Endometrial microvascular endothelial cells (primary cell): Measurements from ENCODE around the gene FRK. TPM values are rescaled to one million over a fixed set of nuclear protein-coding genes. Genes with fewer than 3 reads are reported as not detected.

Source experiments
- in situ Hi-C: cut with HindIII; loops from 2 replicates; pipeline ENCODE4 v1.10.0; 2017; ENCODE audit warnings: low sequenced_read_pairs, low pct_unique_long_range_greater_than_20kb; ENCODE audit errors: inconsistent ontology term
- total RNA-seq: library from RNA; depleted of rRNA; stranded (reverse); fragments of >200 nt; gene quantifications from one replicate; pipeline ENCODE4 v1.2.3, GENCODE V29; 2015; ENCODE audit errors: inconsistent ontology term

The FRK gene
- total RNA-seq, 1 donor from 2014 or later = not detected

DNA sequence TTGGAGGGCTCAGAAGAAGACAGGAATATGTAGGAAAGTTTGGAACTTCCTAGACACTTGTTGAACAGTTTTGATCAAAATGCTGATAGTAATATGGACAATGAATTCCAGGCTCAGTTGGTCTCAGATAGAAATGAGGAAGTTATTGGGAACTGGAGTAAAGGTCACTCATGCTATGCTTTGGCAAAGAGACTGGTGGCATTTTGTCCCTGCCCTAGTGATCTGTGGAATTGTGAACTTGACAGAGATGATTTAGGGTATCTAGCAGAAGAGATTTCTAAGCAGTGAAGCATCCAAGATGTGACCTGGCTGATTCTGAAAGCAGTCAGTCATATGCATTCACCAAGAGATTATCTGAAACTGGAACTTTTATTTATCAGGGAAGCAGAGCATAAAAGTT, 45.1 kb downstream of the FRK start:
- in situ Hi-C loops = no loop called here

DNA sequence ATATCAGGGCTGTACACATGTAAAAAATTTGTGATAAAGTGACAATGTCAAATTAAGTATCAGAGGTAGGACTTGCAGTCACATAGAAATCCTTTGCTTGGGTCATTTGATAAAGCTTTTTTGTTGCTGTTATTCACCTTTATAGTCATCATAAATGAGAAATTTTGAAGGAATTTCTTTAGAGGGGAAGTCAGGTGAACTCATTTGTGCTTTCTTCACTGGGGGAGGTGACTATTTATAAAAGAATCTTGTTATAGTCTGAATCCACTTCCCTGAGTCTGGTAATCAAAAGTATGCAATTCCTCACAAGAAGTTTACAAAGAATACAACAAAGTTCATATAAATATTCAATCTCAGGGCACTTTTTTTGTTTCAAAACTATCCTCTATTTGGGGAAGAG, 47.7 kb downstream of the FRK start:
- in situ Hi-C loops = no loop called here

DNA sequence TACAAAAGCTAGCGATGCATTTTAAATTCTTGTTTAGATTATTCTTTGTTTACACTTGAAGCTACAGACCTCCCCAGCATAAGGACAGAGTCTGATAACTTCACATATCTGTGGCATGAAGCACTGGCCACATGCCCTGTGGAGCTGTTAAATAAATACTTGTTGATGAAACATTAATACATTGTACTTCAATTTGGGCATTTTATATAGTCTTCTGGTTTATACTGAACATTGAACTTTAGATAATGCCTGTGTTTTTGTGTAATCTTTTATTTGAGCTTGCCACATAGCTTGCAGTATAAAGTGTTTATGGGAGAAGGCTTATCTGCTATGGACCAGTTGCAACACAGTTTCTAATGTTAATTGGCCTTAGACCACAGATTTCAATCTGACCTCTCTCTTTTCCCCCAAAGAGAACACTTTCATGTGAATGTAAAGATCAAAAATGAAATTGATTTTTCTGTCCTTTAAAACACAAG, 48.2 kb downstream of the FRK start:
- in situ Hi-C loops = no loop called here

DNA sequence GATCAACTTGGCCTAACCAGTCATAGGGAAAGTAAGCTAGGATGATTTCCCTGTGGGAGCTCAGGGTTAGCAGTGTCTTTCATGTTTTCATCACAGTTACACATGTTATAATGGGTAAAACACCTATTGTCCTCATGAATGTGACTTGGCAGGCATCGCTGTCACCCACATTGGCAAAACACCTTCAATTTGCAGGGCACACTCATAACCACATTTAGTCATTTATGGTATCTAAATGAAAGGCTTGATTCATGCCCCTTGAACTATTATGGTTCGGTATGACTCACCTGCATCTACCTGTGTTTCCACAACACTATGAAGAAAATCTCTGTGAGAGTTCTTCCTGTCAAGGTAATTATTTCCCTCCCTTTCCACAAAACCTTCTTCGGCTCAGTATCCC, 49.2 kb downstream of the FRK start:
- in situ Hi-C loops = no loop called here

DNA sequence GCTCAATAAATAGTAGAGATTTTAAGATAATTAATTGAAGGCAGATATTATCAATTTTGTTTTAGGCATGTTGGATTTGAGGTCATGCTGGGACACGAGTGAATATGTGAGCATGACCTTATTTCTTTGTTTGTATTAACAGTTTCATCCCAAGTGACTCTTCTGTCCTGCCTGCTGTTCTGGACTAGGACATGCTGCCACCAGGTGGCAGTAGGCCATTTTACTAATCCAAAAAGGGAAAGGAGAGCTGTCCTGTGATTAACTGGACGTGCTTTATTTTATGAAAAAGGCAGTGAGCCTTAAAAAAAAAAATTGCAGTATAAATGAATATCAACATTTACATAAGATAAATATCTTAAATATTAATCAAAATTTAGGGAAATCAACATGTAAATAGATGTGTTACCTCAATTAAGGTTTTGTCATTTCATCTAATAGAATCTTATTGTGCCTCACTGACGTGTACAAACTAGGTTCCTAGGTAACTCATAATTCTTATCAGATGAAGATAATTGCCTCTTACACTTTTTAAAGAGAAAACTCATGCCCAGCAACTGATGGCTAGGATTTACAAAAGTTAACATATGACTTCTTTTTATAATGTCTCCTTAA, 49.8 kb downstream of the FRK start:
- in situ Hi-C loops = no loop called here

GRCh38 chr6:116010386-116010785, 50.3 kb downstream of the FRK start:
- in situ Hi-C loops = no loop called here

DNA sequence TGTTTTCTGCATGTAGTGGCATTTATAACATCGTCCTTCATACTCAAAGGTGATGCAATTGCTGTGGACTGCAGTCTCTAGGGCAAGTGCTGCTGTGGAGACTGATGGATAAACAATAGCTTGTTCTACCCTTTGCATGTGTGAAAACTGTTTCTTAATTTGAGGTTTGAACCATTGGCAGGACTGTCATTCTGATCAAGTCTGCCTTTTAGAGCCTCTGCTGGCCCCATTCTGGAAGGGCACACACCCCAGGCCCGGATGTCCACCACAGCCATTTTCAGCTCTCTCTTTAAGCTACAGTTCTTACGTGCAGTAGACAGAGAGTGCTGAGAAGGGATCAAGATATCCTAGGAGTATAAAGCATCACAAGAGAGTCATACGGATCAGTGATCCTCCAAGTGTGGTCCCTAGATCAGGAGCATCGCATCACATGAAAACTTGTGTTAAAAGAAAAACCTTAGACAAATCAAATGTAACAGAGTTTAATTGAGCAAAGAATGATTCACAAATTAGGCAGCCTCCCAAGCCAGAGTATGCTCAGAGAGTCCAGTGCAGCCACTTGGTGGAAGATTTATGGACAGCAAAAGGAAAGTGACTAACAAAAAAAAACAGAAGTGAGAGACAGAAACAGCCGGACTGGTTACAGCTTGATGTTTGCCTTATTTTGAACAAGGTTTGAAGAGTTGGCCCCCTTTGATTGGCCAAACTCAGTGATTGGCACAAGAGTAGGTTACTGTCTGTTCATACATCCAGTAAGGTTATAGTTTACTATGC, 52.0 kb downstream of the FRK start:
- in situ Hi-C loops = no loop called here

GRCh38 chr6:116004841-116005815, 55.6 kb downstream of the FRK start:
- in situ Hi-C loops = no loop called here

DNA sequence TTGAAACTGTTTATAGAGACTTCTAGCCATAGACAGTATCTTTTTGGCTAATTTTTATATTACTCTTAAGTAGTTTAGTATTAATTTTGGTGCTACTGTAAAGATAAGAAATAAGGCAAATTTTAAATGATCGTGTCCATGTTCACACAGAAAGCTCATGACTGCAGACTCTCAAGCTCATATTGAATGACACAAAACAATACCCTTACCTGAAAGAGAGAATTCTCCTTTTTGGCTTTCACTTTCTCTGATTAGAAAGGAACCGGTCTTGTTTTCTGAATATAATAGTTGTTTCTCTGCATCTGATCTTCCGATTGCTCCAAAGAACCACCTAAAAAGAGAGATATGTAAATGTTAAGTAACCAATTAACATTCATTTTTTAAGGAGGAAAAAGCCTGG, 57.0 kb downstream of the FRK start:
- in situ Hi-C loops = no loop called here

DNA sequence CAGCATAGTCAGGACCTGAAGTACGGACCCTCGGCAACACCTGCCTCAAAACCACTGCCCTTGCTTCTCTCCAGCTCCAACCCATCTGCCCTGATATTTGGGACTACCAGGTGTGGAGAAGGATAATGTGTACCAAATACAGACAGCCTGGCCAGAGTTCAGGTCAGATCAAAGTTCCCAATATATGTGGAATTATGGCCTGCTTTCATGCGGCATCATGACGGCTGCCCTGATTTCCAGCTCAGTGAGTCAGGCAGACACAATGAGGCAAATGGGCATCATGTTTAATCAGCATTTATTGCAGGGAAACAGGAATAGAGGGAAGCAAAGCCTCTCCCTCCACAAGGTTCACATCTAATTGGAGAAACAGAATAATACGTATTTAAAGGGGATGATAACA, 57.9 kb downstream of the FRK start:
- in situ Hi-C loops = no loop called here

DNA sequence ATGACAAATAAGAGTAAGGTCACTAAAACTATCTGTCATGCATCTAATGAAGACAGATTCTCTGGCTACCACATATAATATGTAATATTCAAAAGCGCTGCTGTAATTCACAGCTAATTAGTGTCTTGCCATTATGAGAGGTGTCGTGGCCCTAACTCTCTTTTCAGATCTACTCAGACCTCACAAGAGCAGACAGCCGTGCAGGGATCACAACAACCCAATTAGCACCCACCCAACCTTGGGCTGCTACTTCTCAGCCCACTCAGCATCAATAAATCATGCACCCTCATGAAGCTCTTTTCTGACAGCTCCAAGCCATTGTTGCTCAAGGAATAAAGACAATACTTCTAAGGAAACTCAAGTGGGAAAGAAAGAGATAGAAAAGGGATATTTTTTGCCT, 61.5 kb downstream of the FRK start:
- in situ Hi-C loops = no loop called here

GRCh38 chr6:115997990-115998585, 62.6 kb downstream of the FRK start:
- in situ Hi-C loops = no loop called here

GRCh38 chr6:115986026-115986425, 74.7 kb downstream of the FRK start:
- in situ Hi-C loops = no loop called here

- in situ Hi-C loops = no loop called here
These were observed 75.9 kb downstream of the FRK start for GRCh38 chr6:115984809-115985208.

GRCh38 chr6:115983998-115984397, 76.7 kb downstream of the FRK start:
- in situ Hi-C loops = no loop called here

- in situ Hi-C loops = no loop called here
These were observed 78.2 kb downstream of the FRK start for GRCh38 chr6:115982453-115982852.

DNA sequence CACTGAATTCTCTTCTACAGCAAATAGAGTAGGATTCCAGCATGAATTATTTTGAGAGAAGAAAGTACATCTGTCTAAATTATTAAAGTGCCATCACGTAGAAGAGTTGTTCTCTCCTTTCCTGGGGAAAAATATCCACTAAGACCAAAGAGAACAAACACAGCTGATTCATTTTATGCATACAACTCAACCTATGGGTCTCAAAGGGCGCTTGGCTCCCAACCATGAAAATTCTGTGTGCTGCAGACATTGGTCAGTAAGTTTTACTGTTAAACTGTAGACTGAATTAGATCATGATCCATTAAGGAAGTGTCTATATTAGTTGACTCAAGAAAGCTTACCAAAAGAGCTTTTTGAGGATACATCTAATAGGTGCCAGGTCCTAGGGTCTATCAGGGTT, 83.5 kb downstream of the FRK start:
- in situ Hi-C loops = no loop called here

- in situ Hi-C loops = no loop called here
These were observed 84.3 kb downstream of the FRK start for GRCh38 chr6:115976321-115976870.

- in situ Hi-C loops = no loop called here
These were observed 88.0 kb downstream of the FRK start for GRCh38 chr6:115972679-115973078.
